GM19328 (cell line): Measurements from ENCODE around the gene LRSAM1.

ENCODE experiments used
- ATAC-seq: cut with Tn5 transposase; IDR thresholded peaks from one replicate; pipeline ENCODE4 v1.9.1; 2021; ENCODE audit warnings: mild to moderate bottlenecking, moderate library complexity; ENCODE audit not compliant: unreplicated experiment

The LRSAM1 gene

GRCh38 chr9:127494304-127494702, 43.0 kb downstream of the LRSAM1 start:
- ATAC-seq = no peak

- no peak for ATAC-seq
Observed at GRCh38 chr9:127495884-127496555, 44.7 kb downstream of the LRSAM1 start.

GRCh38 chr9:127496974-127497373, 45.7 kb downstream of the LRSAM1 start:
- ATAC-seq = no peak

- no peak for ATAC-seq
Observed at GRCh38 chr9:127497656-127498290, 46.5 kb downstream of the LRSAM1 start.

GRCh38 chr9:127498298-127498697, 47.0 kb downstream of the LRSAM1 start:
- ATAC-seq = no peak

- no peak for ATAC-seq
Observed at GRCh38 chr9:127500399-127500798, 49.1 kb downstream of the LRSAM1 start.

- no peak for ATAC-seq
Observed at GRCh38 chr9:127500862-127501261, 49.6 kb downstream of the LRSAM1 start.

- ATAC-seq = no peak
Observed at GRCh38 chr9:127501821-127502343, 50.6 kb downstream of the LRSAM1 start.

GRCh38 chr9:127502706-127503378, 51.5 kb downstream of the LRSAM1 start:
- no peak for ATAC-seq

- no peak for ATAC-seq
Observed at GRCh38 chr9:127503379-127503921, 52.1 kb downstream of the LRSAM1 start.

GRCh38 chr9:127503947-127504886, 52.9 kb downstream of the LRSAM1 start:
- no peak for ATAC-seq

- ATAC-seq = no peak
Observed at GRCh38 chr9:127504887-127505251, 53.6 kb downstream of the LRSAM1 start.

- no peak for ATAC-seq
Observed at GRCh38 chr9:127505396-127506116, 54.2 kb downstream of the LRSAM1 start.

- no peak for ATAC-seq
Observed at GRCh38 chr9:127506117-127506813, 55.0 kb downstream of the LRSAM1 start.

GRCh38 chr9:127506814-127507750, 55.8 kb downstream of the LRSAM1 start:
- no peak for ATAC-seq

GRCh38 chr9:127507751-127508648, 56.7 kb downstream of the LRSAM1 start:
- no peak for ATAC-seq

- no peak for ATAC-seq
Observed at GRCh38 chr9:127508901-127509260, 57.6 kb downstream of the LRSAM1 start.
